ENCODE measurements around the gene LY6G5C.

- TF ChIP-seq CTCF (conservative IDR thresholded peaks at IDR 0.05) (no peak), ZFX (IDR thresholded peaks at IDR 0.05) (no peak)
Observed at GRCh38 chr6:31655349-31656237, 25.3 kb downstream of the LY6G5C start, which contains the start of gene APOM.
